Neural cell (in vitro differentiated cells): Measurements from ENCODE around the gene LRMDA. TPM values are rescaled to one million over a fixed set of nuclear protein-coding genes. Genes with fewer than 3 reads are reported as not detected.

Experiments
- H2AFZ ChIP-seq: fragments of 200-600, 300-800 bp; sonication (generic), shearing (Covaris generic); 2 replicates; pipeline ENCODE4 v1.6.0; 2014; ENCODE audit warnings: low read depth, mild to moderate bottlenecking, antibody characterized with exemption, low read length, moderate library complexity
- H3F3A ChIP-seq: fragments of 200-600 bp; shearing (Covaris generic); 2 replicates; pipeline ENCODE4 v1.6.1; 2016; ENCODE audit warnings: mild to moderate bottlenecking, moderate library complexity, mixed read lengths, antibody characterized with exemption, low read length; ENCODE audit not compliant: insufficient read depth, poor library complexity, severe bottlenecking
- H3K27ac ChIP-seq: fragments of 200-600, 300-800 bp; sonication (generic), shearing (Covaris generic); 2 replicates; pipeline ENCODE4 v1.5.1; 2014; ENCODE audit warnings: mild to moderate bottlenecking, low read length, moderate library complexity
- H3K27me3 ChIP-seq: fragments of 300-800, 200-600 bp; sonication (generic), shearing (Covaris generic); 2 replicates; pipeline ENCODE4 v1.6.0; 2014; ENCODE audit warnings: mild to moderate bottlenecking, low read depth, low read length, moderate library complexity; ENCODE audit not compliant: insufficient read depth
- H3K36me3 ChIP-seq: fragments of 300-800, 200-600 bp; sonication (generic), shearing (Covaris generic); 2 replicates; pipeline ENCODE4 v1.5.1; 2014; ENCODE audit warnings: mild to moderate bottlenecking, antibody characterized with exemption, low read length, moderate library complexity; ENCODE audit not compliant: insufficient read depth
- H3K4me2 ChIP-seq: fragments of 300-800, 200-600 bp; sonication (generic), shearing (Covaris generic); 2 replicates; pipeline ENCODE4 v1.6.0; 2014; ENCODE audit warnings: mild to moderate bottlenecking, low read length
- H3K4me3 ChIP-seq: fragments of 300-800, 200-600 bp; sonication (generic), shearing (Covaris generic); 2 replicates; pipeline ENCODE4 v1.5.1; 2014; ENCODE audit warnings: mild to moderate bottlenecking, low read length, moderate library complexity
- H3K79me2 ChIP-seq: fragments of 200-600 bp; shearing (Covaris generic); replicated peaks from 2 replicates; pipeline ENCODE4 v1.6.0; 2014; ENCODE audit warnings: mild to moderate bottlenecking, low read length, moderate library complexity; ENCODE audit not compliant: insufficient read depth
- H3K9ac ChIP-seq: fragments of 300-800, 200-600 bp; sonication (generic), shearing (Covaris generic); 2 replicates; pipeline ENCODE4 v1.6.1; 2016; ENCODE audit warnings: mild to moderate bottlenecking, low read length, mixed read lengths
- H3K9me2 ChIP-seq: fragments of 200-600 bp; shearing (Covaris generic); 2 replicates; pipeline ENCODE4 v1.6.1; 2016; ENCODE audit warnings: mild to moderate bottlenecking, low read length, mixed read lengths; ENCODE audit not compliant: insufficient read depth
- H3K9me3 ChIP-seq: fragments of 200-600, 300-800 bp; sonication (generic), shearing (Covaris generic); 2 replicates; pipeline ENCODE4 v1.6.1; 2016; ENCODE audit warnings: mild to moderate bottlenecking, mixed run types, low read length, moderate library complexity, mixed read lengths
- H4K20me1 ChIP-seq: fragments of 200-600 bp; shearing (Covaris generic); 2 replicates; pipeline ENCODE4 v1.6.1; 2016; ENCODE audit warnings: mild to moderate bottlenecking, mixed run types; ENCODE audit not compliant: insufficient read depth
- EP300 ChIP-seq: fragments of 450-650 bp; conservative IDR thresholded peaks from 2 replicates; pipeline ENCODE4 v1.6.1; 2014; ENCODE audit warnings: antibody characterized with exemption, mild to moderate bottlenecking, moderate library complexity; ENCODE audit not compliant: poor library complexity, severe bottlenecking
- EZH2 ChIP-seq: fragments of 200-600, 300-800 bp; shearing (Covaris generic), sonication (generic); IDR thresholded peaks from 2 replicates; pipeline ENCODE4 v1.6.1; 2014; ENCODE audit warnings: antibody characterized with exemption, low read length, borderline replicate concordance, mild to moderate bottlenecking; ENCODE audit not compliant: insufficient read depth, poor library complexity, severe bottlenecking
- MXI1 ChIP-seq: fragments of 450-650 bp; conservative IDR thresholded peaks from 2 replicates; pipeline ENCODE4 v1.6.1; 2014; ENCODE audit warnings: antibody characterized with exemption, mild to moderate bottlenecking; ENCODE audit not compliant: poor library complexity, severe bottlenecking
- POLR2AphosphoS5 ChIP-seq: IDR thresholded peaks from 2 replicates; pipeline ENCODE4 v1.6.1; 2012
- RAD21 ChIP-seq: fragments of 450-650 bp; conservative IDR thresholded peaks from 2 replicates; pipeline ENCODE4 v1.6.1; 2014; ENCODE audit warnings: antibody characterized with exemption, mild to moderate bottlenecking, moderate library complexity
- SMC3 ChIP-seq: fragments of 450-650 bp; conservative IDR thresholded peaks from 2 replicates; pipeline ENCODE4 v1.6.1; 2014; ENCODE audit warnings: antibody characterized with exemption, mild to moderate bottlenecking, moderate library complexity; ENCODE audit not compliant: poor library complexity
- TAF1 ChIP-seq: IDR thresholded peaks from 2 replicates; pipeline ENCODE4 v1.6.1; 2012; ENCODE audit warnings: low read depth
- polyA plus RNA-seq: library from polyadenylated mRNA; depleted of rRNA; stranded (reverse); fragments of >200 nt; gene quantifications from 2 replicates; pipeline ENCODE4 v1.2.3, GENCODE V29; 2014
- TF ChIP-seq, protein P1 (sequence below): IDR thresholded peaks from 2 replicates; pipeline ENCODE4 v1.6.1; 2012; ENCODE audit warnings: borderline replicate concordance
- TF ChIP-seq, protein P2 (sequence below): fragments of 450-650 bp; IDR thresholded peaks from 2 replicates; pipeline ENCODE4 v1.5.1; 2014; ENCODE audit warnings: antibody characterized with exemption, mild to moderate bottlenecking, moderate library complexity; ENCODE audit not compliant: poor library complexity, severe bottlenecking

Gene LRMDA
- polyA plus RNA-seq, 1 donor from 2014 or later, result 5.6 TPM

DNA sequence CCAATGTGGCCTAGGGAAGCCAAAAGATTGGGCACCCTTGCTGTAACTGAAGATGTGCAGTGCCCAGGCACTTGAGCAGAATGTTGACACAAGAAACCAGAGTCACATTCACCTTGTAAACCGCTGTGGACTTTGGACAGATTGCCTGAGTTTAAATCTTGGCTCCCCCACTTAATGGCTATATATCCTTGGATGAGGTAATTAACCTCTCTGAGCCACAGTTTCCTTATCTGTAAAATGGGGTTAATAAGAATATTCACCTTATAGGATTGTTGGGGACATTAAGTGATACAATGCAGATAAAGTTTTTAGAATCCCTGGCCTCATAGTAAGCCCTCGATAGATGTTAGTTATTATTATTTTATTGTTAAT is 331.0 kb downstream of the LRMDA start:
- no peak overlapping the region for H3K9ac ChIP-seq
- no peaks in the 10 kb centered on the region for H3K27me3 ChIP-seq
- no peaks in the 10 kb centered on the region for H3K9me2 ChIP-seq

DNA sequence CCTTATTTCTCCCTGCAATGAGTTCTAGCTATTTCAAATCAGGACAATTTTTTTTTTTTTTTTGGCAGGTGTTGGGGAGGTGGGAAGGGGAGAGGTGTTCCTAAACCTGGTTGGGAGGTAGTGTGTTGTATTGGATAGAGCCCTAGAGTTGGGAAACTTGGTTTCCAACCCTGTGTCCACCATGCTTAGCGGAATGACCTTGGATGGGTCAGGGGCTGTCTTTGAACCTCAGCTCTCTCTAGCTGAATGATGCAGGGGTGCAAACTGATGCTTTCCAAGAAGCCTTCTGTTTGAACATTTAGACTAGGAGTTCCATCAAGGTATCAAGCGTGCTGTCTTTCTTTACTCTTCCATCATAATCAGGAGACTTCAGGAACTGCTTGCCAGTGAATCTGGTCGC is 332.2 kb downstream of the LRMDA start:
- Histone ChIP-seq H3K4me2 (no peak overlapping the region), H2AFZ (no peak overlapping the region), H3K4me3 (no peak overlapping the region), H3K27me3 (no peaks in the 10 kb centered on the region), H3K9me3 (no peaks in the 10 kb centered on the region), H3K79me2 (no peaks in the 10 kb centered on the region), H3K9ac (no peak overlapping the region), H3K9me2 (no peaks in the 10 kb centered on the region), H3K36me3 (no peaks in the 10 kb centered on the region), H3K27ac (no peak overlapping the region), H3F3A (no peaks in the 10 kb centered on the region), H4K20me1 (no peaks in the 10 kb centered on the region)
- TF ChIP-seq EZH2, result no peak
- TF ChIP-seq, protein P1, sequence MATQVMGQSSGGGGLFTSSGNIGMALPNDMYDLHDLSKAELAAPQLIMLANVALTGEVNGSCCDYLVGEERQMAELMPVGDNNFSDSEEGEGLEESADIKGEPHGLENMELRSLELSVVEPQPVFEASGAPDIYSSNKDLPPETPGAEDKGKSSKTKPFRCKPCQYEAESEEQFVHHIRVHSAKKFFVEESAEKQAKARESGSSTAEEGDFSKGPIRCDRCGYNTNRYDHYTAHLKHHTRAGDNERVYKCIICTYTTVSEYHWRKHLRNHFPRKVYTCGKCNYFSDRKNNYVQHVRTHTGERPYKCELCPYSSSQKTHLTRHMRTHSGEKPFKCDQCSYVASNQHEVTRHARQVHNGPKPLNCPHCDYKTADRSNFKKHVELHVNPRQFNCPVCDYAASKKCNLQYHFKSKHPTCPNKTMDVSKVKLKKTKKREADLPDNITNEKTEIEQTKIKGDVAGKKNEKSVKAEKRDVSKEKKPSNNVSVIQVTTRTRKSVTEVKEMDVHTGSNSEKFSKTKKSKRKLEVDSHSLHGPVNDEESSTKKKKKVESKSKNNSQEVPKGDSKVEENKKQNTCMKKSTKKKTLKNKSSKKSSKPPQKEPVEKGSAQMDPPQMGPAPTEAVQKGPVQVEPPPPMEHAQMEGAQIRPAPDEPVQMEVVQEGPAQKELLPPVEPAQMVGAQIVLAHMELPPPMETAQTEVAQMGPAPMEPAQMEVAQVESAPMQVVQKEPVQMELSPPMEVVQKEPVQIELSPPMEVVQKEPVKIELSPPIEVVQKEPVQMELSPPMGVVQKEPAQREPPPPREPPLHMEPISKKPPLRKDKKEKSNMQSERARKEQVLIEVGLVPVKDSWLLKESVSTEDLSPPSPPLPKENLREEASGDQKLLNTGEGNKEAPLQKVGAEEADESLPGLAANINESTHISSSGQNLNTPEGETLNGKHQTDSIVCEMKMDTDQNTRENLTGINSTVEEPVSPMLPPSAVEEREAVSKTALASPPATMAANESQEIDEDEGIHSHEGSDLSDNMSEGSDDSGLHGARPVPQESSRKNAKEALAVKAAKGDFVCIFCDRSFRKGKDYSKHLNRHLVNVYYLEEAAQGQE, result no peak
- no peak for TF ChIP-seq POLR2AphosphoS5
- no peak for TF ChIP-seq SMC3
- no peak for TF ChIP-seq RAD21
- no peak for TF ChIP-seq TAF1
- TF ChIP-seq, protein P2, sequence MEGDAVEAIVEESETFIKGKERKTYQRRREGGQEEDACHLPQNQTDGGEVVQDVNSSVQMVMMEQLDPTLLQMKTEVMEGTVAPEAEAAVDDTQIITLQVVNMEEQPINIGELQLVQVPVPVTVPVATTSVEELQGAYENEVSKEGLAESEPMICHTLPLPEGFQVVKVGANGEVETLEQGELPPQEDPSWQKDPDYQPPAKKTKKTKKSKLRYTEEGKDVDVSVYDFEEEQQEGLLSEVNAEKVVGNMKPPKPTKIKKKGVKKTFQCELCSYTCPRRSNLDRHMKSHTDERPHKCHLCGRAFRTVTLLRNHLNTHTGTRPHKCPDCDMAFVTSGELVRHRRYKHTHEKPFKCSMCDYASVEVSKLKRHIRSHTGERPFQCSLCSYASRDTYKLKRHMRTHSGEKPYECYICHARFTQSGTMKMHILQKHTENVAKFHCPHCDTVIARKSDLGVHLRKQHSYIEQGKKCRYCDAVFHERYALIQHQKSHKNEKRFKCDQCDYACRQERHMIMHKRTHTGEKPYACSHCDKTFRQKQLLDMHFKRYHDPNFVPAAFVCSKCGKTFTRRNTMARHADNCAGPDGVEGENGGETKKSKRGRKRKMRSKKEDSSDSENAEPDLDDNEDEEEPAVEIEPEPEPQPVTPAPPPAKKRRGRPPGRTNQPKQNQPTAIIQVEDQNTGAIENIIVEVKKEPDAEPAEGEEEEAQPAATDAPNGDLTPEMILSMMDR, result no peak
- no peak for TF ChIP-seq MXI1
- TF ChIP-seq EP300, result no peak

More for the DNA sequence above, 331.0 kb downstream of the LRMDA start:
- Histone ChIP-seq H4K20me1 (no peaks in the 10 kb centered on the region), H3K9me3 (no peaks in the 10 kb centered on the region), H3F3A (no peaks in the 10 kb centered on the region), H3K4me3 (no peak overlapping the region), H3K27ac (no peak overlapping the region), H2AFZ (no peak overlapping the region), H3K4me2 (no peak overlapping the region), H3K79me2 (no peaks in the 10 kb centered on the region), H3K36me3 (no peaks in the 10 kb centered on the region)
- TF ChIP-seq MXI1, result no peak
- TF ChIP-seq, protein P1, result no peak
- no peak for TF ChIP-seq TAF1
- no peak for TF ChIP-seq EZH2
- TF ChIP-seq, protein P2, result no peak
- no peak for TF ChIP-seq RAD21
- TF ChIP-seq SMC3, result no peak
- no peak for TF ChIP-seq EP300
- TF ChIP-seq POLR2AphosphoS5, result no peak
